Motor neuron (in vitro differentiated cells): Measurements from ENCODE around the gene IL16. TPM values are rescaled to one million over a fixed set of nuclear protein-coding genes. Genes with fewer than 3 reads are reported as not detected.

Experiments
- ATAC-seq, 8 experiments: fragments of 200-7000 bp; cut with Tn5 transposase; replicated peaks in 6 of 8; 2 replicates each; pipeline ENCODE4 v1.8.0; 2021; ENCODE audit warnings: mild to moderate bottlenecking in 8 of 8, moderate library complexity in 8 of 8
- H3K27ac ChIP-seq, 2 donors: fragments of 250-450 bp; sonication (Bioruptor Pico); 2 replicates each; pipeline ENCODE4 v1.9.0; 2021; ENCODE audit warnings: antibody characterized with exemption in 2 of 2, mild to moderate bottlenecking in 2 of 2, moderate library complexity in 1 of 2
- H3K4me1 ChIP-seq, 2 donors: fragments of 250-450 bp; sonication (Bioruptor Pico); replicated peaks in 1 of 2; 2 replicates each; pipeline ENCODE4 v1.6.1; 2021; ENCODE audit warnings: antibody characterized with exemption in 2 of 2, mild to moderate bottlenecking in 2 of 2, moderate library complexity in 1 of 2
- H3K4me3 ChIP-seq, 5 donors: fragments of 250-450 bp; sonication (Bioruptor Pico); 2 replicates each; pipeline ENCODE4 v1.9.0; 2021; ENCODE audit warnings: antibody characterized with exemption in 5 of 5, mild to moderate bottlenecking in 5 of 5, moderate library complexity in 4 of 5
- whole genome bisulfite sequencing, 10 experiments: fragments of 450-650 bp; shearing (Covaris generic); methylation state at CpG; one replicate each; pipeline ENCODE4 v1.0.0; 2022; 5-methylcytosine and 5-hydroxymethylcytosine counted together
- in situ Hi-C, 9 experiments: fragments of 400-800 bp; cut with MboI; loops; one replicate each; pipeline ENCODE4 v1.15.0; 2021; ENCODE audit warnings: low sequenced_read_pairs in 9 of 9, low pct_unique_long_range_greater_than_20kb in 2 of 9; ENCODE audit not compliant: unreplicated experiment in 9 of 9
- total RNA-seq, 8 experiments: library from RNA; unstranded; fragments of 300-600 nt; gene quantifications; 2 replicates each; pipeline versions ENCODE4 v1.2.3 to v1.2.4, GENCODE V29; 2022

The IL16 gene
- total RNA-seq, 8 experiments from 2014 or later, result 0.22 to 1.1 (median 0.63) TPM

DNA sequence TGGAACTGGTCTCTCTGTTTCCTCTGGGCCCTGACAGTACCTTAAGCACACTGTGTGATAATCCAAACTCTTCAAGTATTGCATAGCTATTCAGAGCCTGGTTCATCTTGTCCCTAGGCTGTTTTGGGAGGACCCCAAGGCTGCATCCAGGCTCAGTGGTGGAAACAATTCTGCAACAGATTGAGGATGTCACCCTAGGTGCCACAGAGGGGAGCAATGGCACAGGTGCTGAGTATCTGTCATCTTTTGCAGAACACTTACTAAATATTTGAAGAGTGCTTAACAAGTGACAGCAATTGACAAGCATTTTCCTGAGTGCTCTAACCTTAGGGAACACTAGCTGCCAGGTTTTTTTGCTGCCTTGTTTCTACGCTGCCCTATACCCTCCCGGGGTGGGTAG, 99.5 kb downstream of the IL16 start:
- 67 to 100% (median 80%) methylated on average over 1 to 2 of the region's 2 CpGs; no CpG with 5 or more reads in 3 of the 10 experiments for WGBS, 10 experiments
- no peak for ATAC-seq
- H3K4me3 ChIP-seq, result no peak overlapping the region
- no peak overlapping the region for H3K27ac ChIP-seq
- in situ Hi-C loops, result loop anchor here in 1 of 9 experiments (25.0 kb wide), 1 partner anchor 91 kb away; no protein-coding TSS in a partner anchor
- peaks cover 16 to 18% of the 10 kb centered on the region in 2 donors for H3K4me1 ChIP-seq

GRCh38 chr15:81296673-81297072, 100.0 kb downstream of the IL16 start:
- in situ Hi-C loops, result loop anchor here in 1 of 9 experiments (25.0 kb wide), 1 partner anchor 91 kb away; no protein-coding TSS in a partner anchor
- no peak for ATAC-seq
- H3K4me3 ChIP-seq, result no peak overlapping the region

GRCh38 chr15:81297147-81297572, 100.5 kb downstream of the IL16 start:
- ATAC-seq, result peak in 1 of 8 experiments; percentile 53
- WGBS, 10 experiments, result 8 to 80% methylated on average over 1 to 2 of the region's 3 CpGs; no CpG with 5 or more reads in 8 of the 10 experiments
- H3K4me3 ChIP-seq, result no peak overlapping the region
- in situ Hi-C loops, result loop anchor here in 1 of 9 experiments (25.0 kb wide), 1 partner anchor 90 kb away; no protein-coding TSS in a partner anchor
- peaks cover 16 to 18% of the 10 kb centered on the region in 2 donors for H3K4me1 ChIP-seq
- H3K27ac ChIP-seq, result no peak overlapping the region

More at GRCh38 chr15:81296673-81297072, 100.0 kb downstream of the IL16 start:
- H3K4me1 ChIP-seq, result peaks cover 16 to 18% of the 10 kb centered on the region in 2 donors
- 20 to 84% (median 79%) methylated on average over 1 to 8 of the region's 11 CpGs; no CpG with 5 or more reads in 2 of the 10 experiments for WGBS, 10 experiments
- H3K27ac ChIP-seq, result no peak overlapping the region

DNA sequence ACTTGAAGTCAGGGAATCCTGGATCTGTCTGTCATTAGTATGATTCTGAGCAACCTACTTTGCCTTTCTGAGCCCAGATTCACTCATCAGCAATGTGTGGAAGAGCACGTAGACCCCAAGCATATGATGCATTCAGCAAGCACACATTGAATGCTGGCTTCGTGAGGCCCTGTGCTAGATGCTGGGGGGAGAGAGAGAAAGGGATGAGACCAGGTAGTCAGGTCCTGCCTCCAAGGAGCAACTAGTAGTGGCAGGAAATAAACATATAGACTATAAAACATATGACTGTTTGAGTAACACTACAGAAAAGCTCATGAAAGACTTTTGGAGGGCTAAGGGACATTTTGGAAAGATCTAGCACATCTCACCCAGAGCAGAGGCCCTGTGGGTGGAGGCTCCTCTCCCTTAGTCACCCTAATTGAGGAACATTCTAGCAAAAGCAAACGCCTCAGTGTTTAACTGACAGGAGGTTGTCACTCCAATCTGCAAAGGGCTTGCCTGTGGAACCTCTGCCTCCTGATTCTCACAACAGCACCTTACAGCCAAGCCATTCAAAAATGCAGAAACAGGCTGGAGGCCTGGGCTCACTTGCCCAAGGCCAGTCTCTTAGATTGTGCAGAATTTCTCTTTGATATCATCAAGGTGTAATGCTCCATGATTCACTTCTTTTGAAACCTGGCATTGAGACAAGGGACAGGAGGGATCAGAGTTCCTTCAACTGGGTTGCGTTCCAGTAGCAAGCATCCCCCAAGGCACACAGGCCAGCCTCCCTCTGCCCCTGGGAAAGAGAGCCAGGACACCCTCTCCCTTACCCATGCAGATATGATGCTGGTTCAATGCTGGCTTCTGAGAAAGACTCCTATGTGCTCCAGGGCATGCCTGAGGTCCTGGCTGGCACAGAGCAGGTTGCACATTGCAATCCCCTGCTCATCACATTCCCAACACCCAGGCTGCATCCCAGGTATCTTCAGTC, 101.2 kb downstream of the IL16 start:
- in situ Hi-C loops, result loop anchor here in 1 of 9 experiments (25.0 kb wide), 1 partner anchor 89 kb away; no protein-coding TSS in a partner anchor
- H3K4me3 ChIP-seq, result no peak overlapping the region
- ATAC-seq, result no peak
- 18 to 100% (median 80%) methylated on average over 1 to 2 of the region's 4 CpGs; no CpG with 5 or more reads in 3 of the 10 experiments for WGBS, 10 experiments
- peaks cover 16 to 18% of the 10 kb centered on the region in 2 donors for H3K4me1 ChIP-seq
- H3K27ac ChIP-seq, result no peak overlapping the region

GRCh38 chr15:81298611-81299010, 101.9 kb downstream of the IL16 start:
- in situ Hi-C loops, result loop anchor here in 1 of 9 experiments (25.0 kb wide), 1 partner anchor 89 kb away; no protein-coding TSS in a partner anchor
- 75 to 87% (median 80%) methylated on average over 2 to 4 of the region's 6 CpGs; no CpG with 5 or more reads in 5 of the 10 experiments for WGBS, 10 experiments
- no peak for ATAC-seq
- Histone ChIP-seq H3K27ac (no peak overlapping the region), H3K4me1 (peaks cover 21 to 24% of the 10 kb centered on the region in 2 donors), H3K4me3 (no peak overlapping the region)

- 74 to 87% methylated on average over 3 of the region's 3 CpGs; no CpG with 5 or more reads in 8 of the 10 experiments for WGBS, 10 experiments
Measured at GRCh38 chr15:81299156-81299555, 102.5 kb downstream of the IL16 start.

GRCh38 chr15:81299630-81300273, 103.1 kb downstream of the IL16 start:
- ATAC-seq, result no peak
- in situ Hi-C loops, result loop anchor here in 1 of 9 experiments (25.0 kb wide), 1 partner anchor 88 kb away; no protein-coding TSS in a partner anchor
- H3K27ac ChIP-seq, result no peak overlapping the region
- H3K4me3 ChIP-seq, result no peak overlapping the region
- H3K4me1 ChIP-seq, result peaks cover 19 to 23% of the 10 kb centered on the region in 2 donors
- WGBS, 10 experiments, result 20 to 100% (median 85%) methylated on average over 1 to 5 of the region's 14 CpGs; no CpG with 5 or more reads in 6 of the 10 experiments

More at GRCh38 chr15:81299156-81299555, 102.5 kb downstream of the IL16 start:
- in situ Hi-C loops, result loop anchor here in 1 of 9 experiments (25.0 kb wide), 1 partner anchor 88 kb away; no protein-coding TSS in a partner anchor
- no peak for ATAC-seq
- Histone ChIP-seq H3K4me1 (peaks cover 20 to 24% of the 10 kb centered on the region in 2 donors), H3K27ac (no peak overlapping the region), H3K4me3 (no peak overlapping the region)

- H3K4me3 ChIP-seq, result no peak overlapping the region
- peaks cover 14 to 16% of the 10 kb centered on the region in 2 donors for H3K4me1 ChIP-seq
- in situ Hi-C loops, result no loop called here
- WGBS, 10 experiments, result 50 to 100% (median 92%) methylated on average over 1 to 4 of the region's 4 CpGs; no CpG with 5 or more reads in 2 of the 10 experiments
- H3K27ac ChIP-seq, result no peak overlapping the region
- no peak for ATAC-seq
Measured at GRCh38 chr15:81301385-81301784, 104.7 kb downstream of the IL16 start.

- Histone ChIP-seq H3K4me3 (no peak overlapping the region), H3K4me1 (peaks cover 14 to 16% of the 10 kb centered on the region in 2 donors), H3K27ac (no peak overlapping the region)
- 80 to 91% (median 84%) methylated on average over 1 to 4 of the region's 5 CpGs; no CpG with 5 or more reads in 6 of the 10 experiments for WGBS, 10 experiments
- ATAC-seq, result no peak
- in situ Hi-C loops, result no loop called here
Measured at GRCh38 chr15:81301815-81302399, 105.2 kb downstream of the IL16 start.

- 92 to 100% (median 100%) methylated on average over 1 to 4 of the region's 6 CpGs; no CpG with 5 or more reads in 6 of the 10 experiments for WGBS, 10 experiments
- in situ Hi-C loops, result no loop called here
- H3K27ac ChIP-seq, result no peak overlapping the region
- no peak overlapping the region for H3K4me3 ChIP-seq
- ATAC-seq, result no peak
- peaks cover 14 to 16% of the 10 kb centered on the region in 2 donors for H3K4me1 ChIP-seq
Measured at GRCh38 chr15:81302701-81303109, 106.0 kb downstream of the IL16 start.

DNA sequence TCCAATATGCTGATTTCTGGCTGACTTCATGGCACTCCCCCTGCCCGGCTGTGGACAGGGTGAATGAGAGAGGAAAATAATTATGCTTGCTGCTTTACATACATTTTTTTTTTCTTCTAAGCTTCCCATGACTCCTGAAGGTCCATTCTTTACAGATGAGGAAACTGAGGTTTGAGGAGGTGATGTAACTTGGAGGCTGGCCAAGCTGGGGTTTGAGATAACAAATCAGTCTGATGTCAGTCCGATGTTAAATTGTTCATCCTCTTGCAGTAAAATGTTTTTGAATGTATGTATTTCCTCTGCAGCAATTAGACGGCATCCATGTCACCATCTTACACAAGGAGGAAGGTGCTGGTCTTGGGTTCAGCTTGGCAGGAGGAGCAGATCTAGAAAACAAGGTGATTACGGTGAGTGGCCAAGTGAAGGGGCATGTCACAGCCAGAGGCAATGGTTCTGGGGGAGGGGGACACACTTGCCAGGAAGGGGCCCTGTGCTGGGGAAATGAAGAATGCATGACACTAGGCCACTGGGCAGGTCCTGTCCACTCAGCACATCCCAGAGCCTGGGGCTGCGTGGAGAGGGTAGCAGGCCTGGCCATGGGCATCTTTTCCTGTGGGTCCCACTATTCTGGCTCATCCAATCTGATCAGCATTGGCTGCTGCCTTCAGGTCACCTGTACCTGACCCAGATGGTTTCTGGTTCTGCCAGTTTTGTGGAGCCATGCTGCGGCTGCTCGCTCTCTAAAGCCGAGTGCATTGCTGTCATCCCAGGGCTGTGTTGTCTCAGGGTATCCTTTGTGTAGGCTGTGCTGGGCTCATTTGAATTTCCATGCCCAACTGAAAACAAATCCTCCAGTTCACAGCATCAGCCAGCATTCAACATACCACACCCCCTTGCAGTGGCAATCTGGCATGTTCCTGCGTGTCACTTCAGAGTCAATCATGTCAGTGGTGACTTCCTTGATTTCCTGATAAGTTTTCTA, 106.9 kb downstream of the IL16 start:
- in situ Hi-C loops, result no loop called here
- Histone ChIP-seq H3K4me3 (no peak overlapping the region), H3K4me1 (peaks cover 14 to 16% of the 10 kb centered on the region in 2 donors), H3K27ac (peak overlapping the region; percentile 15 to 33)
- 29 to 80% (median 69%) methylated on average over 1 to 6 of the region's 9 CpGs for WGBS, 10 experiments
- ATAC-seq, result peak in 7 of 8 experiments; percentile 60 to 96 (median 94)
